Measurements from ENCODE around the gene E2F4.

E2F4 gene

GRCh38 chr16:67166110-67166547 lies 25.8 kb upstream of the E2F4 start:
- H3K4me3 ChIP-seq (ENCODE audit: insufficient read depth, low read length, poor library complexity, severe bottlenecking) = no peak overlapping the region
- H3K4me2 ChIP-seq (ENCODE audit: low read depth, low read length, poor library complexity, severe bottlenecking) = no peak overlapping the region
- TF ChIP-seq, protein P1, sequence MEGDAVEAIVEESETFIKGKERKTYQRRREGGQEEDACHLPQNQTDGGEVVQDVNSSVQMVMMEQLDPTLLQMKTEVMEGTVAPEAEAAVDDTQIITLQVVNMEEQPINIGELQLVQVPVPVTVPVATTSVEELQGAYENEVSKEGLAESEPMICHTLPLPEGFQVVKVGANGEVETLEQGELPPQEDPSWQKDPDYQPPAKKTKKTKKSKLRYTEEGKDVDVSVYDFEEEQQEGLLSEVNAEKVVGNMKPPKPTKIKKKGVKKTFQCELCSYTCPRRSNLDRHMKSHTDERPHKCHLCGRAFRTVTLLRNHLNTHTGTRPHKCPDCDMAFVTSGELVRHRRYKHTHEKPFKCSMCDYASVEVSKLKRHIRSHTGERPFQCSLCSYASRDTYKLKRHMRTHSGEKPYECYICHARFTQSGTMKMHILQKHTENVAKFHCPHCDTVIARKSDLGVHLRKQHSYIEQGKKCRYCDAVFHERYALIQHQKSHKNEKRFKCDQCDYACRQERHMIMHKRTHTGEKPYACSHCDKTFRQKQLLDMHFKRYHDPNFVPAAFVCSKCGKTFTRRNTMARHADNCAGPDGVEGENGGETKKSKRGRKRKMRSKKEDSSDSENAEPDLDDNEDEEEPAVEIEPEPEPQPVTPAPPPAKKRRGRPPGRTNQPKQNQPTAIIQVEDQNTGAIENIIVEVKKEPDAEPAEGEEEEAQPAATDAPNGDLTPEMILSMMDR (IDR thresholded peaks at IDR 0.05; ENCODE audit: insufficient read depth, low read length, poor library complexity, severe bottlenecking) = no peak
- no peak for TF ChIP-seq EZH2phosphoT487 (conservative IDR thresholded peaks at IDR 0.05; ENCODE audit: low read length)
- no peaks in the 10 kb centered on the region for H3K9me3 ChIP-seq (ENCODE audit: insufficient read depth, low read length)
- H3K27ac ChIP-seq (ENCODE audit: low read depth, low read length) = no peak overlapping the region
- no peak overlapping the region for H3K9ac ChIP-seq (ENCODE audit: low read length)
- no peaks in the 10 kb centered on the region for H4K20me1 ChIP-seq (ENCODE audit: low read depth, low read length)
- no peaks in the 10 kb centered on the region for H3K9me2 ChIP-seq (replicated peaks; ENCODE audit: insufficient read depth, low read length)
- H3F3A ChIP-seq (ENCODE audit: insufficient read depth) = no peaks in the 10 kb centered on the region
- no peaks in the 10 kb centered on the region for H3K79me2 ChIP-seq (ENCODE audit: insufficient read depth, low read length)
- H3K36me3 ChIP-seq (ENCODE audit: low read length) = no peaks in the 10 kb centered on the region
- H3K27me3 ChIP-seq (ENCODE audit: low read length) = no peaks in the 10 kb centered on the region
- H2AFZ ChIP-seq (ENCODE audit: low read depth, low read length, severe bottlenecking) = no peak overlapping the region

DNA sequence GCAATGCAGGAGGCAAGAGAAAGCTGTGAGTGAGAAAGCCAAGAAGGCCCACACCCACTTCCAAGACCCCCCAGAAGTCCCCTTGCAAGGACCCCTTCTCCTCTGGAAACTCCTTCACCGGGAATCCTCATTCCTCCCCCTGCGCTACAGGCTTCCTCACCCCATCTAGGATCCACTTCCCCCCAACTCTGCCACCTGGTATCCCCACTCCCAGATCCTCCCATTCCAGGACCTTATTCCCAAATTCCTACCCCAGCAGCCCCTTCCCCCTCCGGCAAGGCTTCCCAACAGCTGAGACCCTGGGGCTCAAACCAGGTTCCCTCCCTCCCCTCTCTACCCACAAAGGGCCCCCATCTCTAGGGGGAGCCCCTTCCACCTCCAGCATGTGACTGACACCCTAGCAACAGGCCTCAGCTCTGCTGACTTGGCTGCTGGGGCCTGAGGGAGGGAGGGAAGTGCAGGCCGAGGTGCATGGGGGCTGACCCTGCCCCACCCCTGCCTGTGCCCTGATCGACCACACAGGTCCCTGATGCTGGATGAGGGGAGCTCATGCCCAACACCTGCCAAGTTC lies 25.3 kb upstream of the E2F4 start:
- Histone ChIP-seq H3K9me2 (replicated peaks; ENCODE audit: insufficient read depth, low read length) (no peaks in the 10 kb centered on the region), H3K4me3 (ENCODE audit: insufficient read depth, low read length, poor library complexity, severe bottlenecking) (no peak overlapping the region), H3K9ac (ENCODE audit: low read length) (no peak overlapping the region), H3K36me3 (ENCODE audit: low read length) (no peaks in the 10 kb centered on the region), H3K9me3 (ENCODE audit: insufficient read depth, low read length) (no peaks in the 10 kb centered on the region), H4K20me1 (ENCODE audit: low read depth, low read length) (no peaks in the 10 kb centered on the region), H2AFZ (ENCODE audit: low read depth, low read length, severe bottlenecking) (no peak overlapping the region), H3K27me3 (ENCODE audit: low read length) (no peaks in the 10 kb centered on the region), H3F3A (ENCODE audit: insufficient read depth) (no peaks in the 10 kb centered on the region), H3K4me2 (ENCODE audit: low read depth, low read length, poor library complexity, severe bottlenecking) (no peak overlapping the region), H3K27ac (ENCODE audit: low read depth, low read length) (no peak overlapping the region), H3K79me2 (ENCODE audit: insufficient read depth, low read length) (no peaks in the 10 kb centered on the region)
- TF ChIP-seq, protein P1 (IDR thresholded peaks at IDR 0.05; ENCODE audit: insufficient read depth, low read length, poor library complexity, severe bottlenecking) = no peak

GRCh38 chr16:67167588-67167987 lies 24.4 kb upstream of the E2F4 start:
- Histone ChIP-seq H3F3A (ENCODE audit: insufficient read depth) (no peaks in the 10 kb centered on the region), H3K9me3 (ENCODE audit: insufficient read depth, low read length) (no peaks in the 10 kb centered on the region), H3K4me2 (ENCODE audit: low read depth, low read length, poor library complexity, severe bottlenecking) (no peak overlapping the region), H3K79me2 (ENCODE audit: insufficient read depth, low read length) (no peaks in the 10 kb centered on the region), H4K20me1 (ENCODE audit: low read depth, low read length) (no peaks in the 10 kb centered on the region), H3K27ac (ENCODE audit: low read depth, low read length) (no peak overlapping the region), H3K9me2 (replicated peaks; ENCODE audit: insufficient read depth, low read length) (no peaks in the 10 kb centered on the region), H2AFZ (ENCODE audit: low read depth, low read length, severe bottlenecking) (no peak overlapping the region), H3K9ac (ENCODE audit: low read length) (no peak overlapping the region), H3K4me3 (ENCODE audit: insufficient read depth, low read length, poor library complexity, severe bottlenecking) (no peak overlapping the region), H3K27me3 (ENCODE audit: low read length) (no peaks in the 10 kb centered on the region), H3K36me3 (ENCODE audit: low read length) (no peaks in the 10 kb centered on the region)
- no peak for TF ChIP-seq EZH2phosphoT487 (conservative IDR thresholded peaks at IDR 0.05; ENCODE audit: low read length)
- TF ChIP-seq, protein P1 (IDR thresholded peaks at IDR 0.05; ENCODE audit: insufficient read depth, low read length, poor library complexity, severe bottlenecking) = no peak

Data from SU-DHL-6 (cell line).